PC-9 (cell line): ENCODE data around the gene NFATC1.

ENCODE experiments used
- CTCF ChIP-seq: fragments of 200-600 bp; sonication (generic); conservative IDR thresholded peaks from 2 replicates; pipeline ENCODE4 v1.6.1; 2017; ENCODE audit warnings: mixed run types, antibody characterized with exemption, mild to moderate bottlenecking, moderate library complexity
- EZH2 ChIP-seq: fragments of 200-600 bp; sonication (generic); IDR thresholded peaks from 2 replicates; pipeline ENCODE4 v1.8.0; 2017; ENCODE audit warnings: antibody characterized with exemption, low read depth

GRCh38 chr18:79553154-79553553, 157.4 kb downstream of the NFATC1 start:
- TF ChIP-seq CTCF (no peak), EZH2 (no peak)
